ENCODE measurements around the gene MAPK10. TPM values are rescaled to one million over a fixed set of nuclear protein-coding genes. Genes with fewer than 3 reads are reported as not detected.
"Not testable (repeated sequence)": the region's sequence is repeated elsewhere in the genome, so short reads cannot be mapped to it uniquely, and the experiment has no call there.

The MAPK10 gene
- total RNA-seq, 1 donor from 2014 or later: 178 TPM

DNA sequence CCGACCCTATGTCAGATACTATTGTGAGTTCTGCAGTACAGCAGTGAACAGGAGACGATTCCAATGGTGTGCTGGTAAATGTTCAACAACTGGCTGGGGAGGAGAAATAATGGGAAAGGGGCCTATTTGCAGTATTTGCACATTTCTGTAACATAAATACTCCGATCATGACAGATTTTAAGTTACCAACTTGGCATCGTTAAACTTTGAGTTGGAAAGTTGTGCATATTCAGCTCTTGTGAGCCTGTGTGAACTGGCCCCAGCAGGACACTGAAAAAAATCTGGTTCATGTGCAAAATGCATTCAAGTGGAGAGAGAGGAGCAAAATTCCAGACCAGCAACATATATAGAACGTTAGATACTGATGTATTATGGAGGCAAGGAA is 175.0 kb downstream of the MAPK10 start:
- no peak for DNase-seq (ENCODE audit: low spot score)

DNA sequence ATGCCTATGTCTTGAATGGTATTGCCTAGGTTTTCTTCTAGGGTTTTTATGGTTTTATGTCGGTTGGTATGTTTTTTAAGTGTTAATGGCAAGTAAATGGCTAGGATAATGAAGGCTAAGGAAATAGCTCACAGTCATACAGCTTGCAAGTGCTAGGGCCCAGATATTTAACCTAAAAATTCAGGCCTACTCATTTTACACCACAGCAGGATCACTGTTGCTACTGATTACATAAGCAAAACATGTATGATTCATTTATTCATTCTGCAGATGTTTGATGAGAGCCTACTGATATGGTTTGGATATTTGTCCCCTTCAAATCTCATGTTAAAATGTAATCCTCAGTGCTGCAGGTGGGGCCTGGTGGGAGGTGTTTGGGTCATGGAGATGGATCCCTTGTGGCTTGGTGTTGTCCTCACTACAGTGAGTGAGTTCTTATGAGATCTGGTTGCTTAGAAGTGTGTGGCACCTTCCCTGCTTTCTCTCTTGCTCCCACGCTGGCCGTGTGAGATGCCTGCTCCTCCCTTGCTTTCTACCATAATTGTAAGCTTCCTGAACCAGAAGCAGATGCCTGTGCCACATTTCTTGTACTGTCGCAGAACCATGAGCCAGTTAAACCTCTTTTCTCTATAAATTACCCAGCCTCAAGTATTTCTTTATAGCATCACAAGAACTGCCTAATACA is 175.5 kb downstream of the MAPK10 start:
- DNase-seq (ENCODE audit: low spot score): no peak

DNA sequence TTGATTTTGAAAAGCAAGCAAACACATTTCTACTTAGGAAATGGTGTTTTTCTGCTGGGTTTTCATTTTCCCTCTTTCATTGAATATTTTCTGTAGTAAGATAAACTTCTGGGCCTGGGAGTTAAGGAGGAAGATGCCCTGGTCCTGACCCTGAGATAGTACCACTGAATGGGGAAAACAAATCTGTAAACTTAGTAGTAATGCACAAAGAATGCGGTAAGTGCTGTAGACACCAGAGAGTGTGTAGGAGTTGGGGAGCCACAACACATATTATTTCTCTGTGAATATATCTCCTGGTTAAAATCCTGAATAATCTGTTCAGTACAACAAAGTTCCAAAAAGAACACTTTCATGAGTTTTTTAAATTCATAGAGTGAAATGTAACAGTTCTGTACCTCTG is 178.3 kb downstream of the MAPK10 start:
- DNase-seq (ENCODE audit: low spot score): no peak

DNA sequence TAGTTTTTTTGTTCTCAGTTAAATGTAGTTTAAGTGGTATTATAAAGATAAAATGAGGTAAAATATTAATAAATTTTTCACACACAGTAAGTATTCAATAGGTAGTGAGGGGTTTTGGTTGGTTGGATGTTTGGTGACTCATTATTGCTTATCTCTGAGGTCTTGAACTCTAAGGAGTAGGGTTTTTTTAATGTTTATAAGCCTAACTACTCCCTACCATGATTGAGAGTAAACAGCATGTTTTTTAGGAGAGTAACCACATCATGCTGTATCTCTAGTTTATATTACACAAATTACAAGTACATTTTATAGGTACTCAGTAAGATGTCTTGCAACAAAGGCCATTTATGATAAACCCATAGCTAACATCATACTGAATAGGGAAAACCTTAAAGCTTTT is 181.6 kb downstream of the MAPK10 start:
- no peak for DNase-seq (ENCODE audit: low spot score)

DNA sequence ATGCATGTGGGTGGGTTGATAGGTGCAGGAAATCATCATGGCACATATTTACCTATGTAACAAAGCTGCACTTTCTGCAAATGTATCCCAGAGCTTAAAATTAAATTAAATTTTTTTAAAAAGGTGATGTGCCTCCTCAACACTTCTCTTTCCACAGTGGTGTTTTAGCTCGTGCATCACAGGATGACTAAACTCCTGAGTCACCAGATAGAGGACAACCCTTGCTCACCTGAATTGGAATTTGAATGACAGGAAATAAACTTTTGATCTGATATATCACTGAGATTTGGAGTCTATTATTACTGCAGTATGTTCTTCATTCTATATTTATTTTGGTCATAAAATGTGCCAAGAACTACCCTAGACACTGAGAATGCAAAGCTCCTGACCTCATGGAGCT is 185.3 kb downstream of the MAPK10 start:
- DNase-seq (ENCODE audit: low spot score): no peak

DNA sequence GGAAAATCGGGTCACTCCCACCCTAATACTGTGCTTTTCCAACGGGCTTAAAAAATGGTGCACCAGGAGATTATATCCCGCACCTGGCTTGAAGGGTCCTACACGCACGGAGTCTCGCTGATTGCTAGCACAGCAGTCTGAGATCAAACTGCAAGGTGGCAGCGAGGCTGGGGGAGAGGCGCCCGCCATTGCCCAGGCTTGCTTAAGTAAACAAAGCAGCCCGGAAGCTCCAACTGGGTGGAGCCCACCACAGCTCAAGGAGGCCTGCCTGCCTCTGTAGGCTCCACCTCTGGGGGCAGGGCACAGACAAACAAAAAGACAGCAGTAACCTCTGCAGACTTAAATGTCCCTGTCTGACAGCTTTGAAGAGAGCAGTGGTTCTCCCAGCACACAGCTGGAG is 191.5 kb downstream of the MAPK10 start:
- not testable (repeated sequence) for DNase-seq (ENCODE audit: low spot score)

DNA sequence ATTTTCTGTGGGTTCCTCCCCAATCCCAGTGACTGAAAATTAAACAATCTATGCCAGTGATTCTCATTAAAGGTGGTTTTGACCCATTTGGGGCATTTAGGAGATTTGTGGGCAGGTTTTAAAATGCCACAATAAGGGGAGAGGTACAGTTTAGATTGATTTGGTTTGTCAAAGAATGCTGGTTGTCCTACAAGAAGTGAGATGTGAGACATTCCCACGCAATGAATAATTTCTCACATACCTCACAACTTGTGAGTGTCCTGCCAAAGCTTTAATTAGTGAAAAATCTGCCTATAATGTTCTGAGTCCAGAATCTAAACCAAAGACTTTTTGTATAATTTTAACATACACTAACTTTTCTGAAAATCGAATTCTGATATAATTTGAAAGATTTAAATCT is 199.4 kb downstream of the MAPK10 start:
- no peak for DNase-seq (ENCODE audit: low spot score)

DNA sequence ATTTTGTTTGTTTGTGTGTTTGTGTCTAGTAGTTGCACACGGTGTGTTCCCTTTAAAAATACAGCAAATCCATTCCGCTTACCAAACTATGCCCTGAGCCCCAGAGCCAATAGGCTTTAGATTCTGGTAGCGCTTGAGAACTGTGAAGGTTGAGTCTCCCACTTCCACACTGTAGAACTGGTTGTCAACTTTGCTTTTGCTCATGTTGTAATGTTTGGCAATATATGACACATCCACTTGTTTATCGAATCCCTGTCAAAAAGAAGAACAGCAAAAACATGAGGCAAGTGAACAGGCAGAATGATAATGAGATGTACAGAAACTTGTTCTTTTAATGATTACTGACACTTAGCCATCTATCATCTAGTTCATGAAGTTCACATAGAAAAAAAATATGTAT is 200.6 kb downstream of the MAPK10 start:
- no peak for DNase-seq (ENCODE audit: low spot score)

DNA sequence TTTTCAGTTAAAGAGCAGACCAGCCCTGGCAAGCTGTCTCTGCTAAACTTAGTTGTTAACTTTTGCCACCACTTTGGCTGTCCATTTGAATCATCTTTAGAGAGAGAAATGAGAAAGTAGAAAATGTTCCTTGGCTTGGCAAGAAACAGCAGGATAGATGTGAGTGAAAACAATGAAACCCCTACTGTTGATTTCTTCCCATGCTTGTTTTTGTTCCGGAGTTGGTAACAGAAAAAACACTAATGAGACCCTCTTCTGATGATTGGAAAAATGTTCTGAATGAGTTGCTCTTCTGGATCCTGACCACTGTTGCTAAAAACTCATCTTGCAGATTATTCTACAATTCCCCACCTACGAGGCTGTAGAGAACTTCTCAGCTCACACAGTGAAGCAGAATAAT is 203.3 kb downstream of the MAPK10 start:
- no peak for DNase-seq (ENCODE audit: low spot score)

DNA sequence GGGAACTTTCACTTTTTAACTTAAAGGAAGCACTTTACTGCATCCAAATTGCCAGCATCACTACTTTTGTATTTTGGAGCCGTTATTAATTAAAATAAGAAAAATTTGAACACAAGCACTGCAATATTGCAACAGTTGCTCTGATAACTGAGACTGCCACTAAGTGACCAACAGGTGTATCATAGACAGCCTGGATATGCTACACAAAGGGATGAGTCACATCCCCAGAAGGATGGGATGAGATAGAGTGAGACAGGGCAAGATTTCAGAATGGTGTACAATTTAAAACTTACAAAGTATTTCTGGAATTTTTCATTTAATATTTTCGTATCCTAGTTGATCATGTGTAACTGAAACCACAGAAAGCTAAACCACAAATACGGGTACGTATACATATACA is 204.1 kb downstream of the MAPK10 start:
- no peak for DNase-seq (ENCODE audit: low spot score)

DNA sequence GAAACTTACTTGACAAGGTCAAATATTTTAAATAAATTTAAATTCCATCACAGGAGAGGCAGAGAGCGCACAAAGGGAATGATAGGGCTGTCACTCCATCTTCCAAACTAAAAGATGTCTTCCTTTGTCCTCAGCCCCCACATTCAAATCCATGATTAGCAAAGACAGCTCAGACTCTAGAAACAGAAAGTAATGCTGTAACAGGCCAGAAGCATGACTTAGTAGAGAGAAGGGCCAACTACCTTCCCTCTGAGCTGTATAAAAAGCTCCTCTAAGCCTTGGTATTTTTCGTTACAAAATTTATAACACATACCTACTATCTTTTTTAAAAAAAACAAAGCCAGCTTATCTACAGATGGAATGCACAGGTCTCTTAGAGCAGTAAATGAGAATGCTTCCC is 207.4 kb downstream of the MAPK10 start:
- no peak for DNase-seq (ENCODE audit: low spot score)

DNA sequence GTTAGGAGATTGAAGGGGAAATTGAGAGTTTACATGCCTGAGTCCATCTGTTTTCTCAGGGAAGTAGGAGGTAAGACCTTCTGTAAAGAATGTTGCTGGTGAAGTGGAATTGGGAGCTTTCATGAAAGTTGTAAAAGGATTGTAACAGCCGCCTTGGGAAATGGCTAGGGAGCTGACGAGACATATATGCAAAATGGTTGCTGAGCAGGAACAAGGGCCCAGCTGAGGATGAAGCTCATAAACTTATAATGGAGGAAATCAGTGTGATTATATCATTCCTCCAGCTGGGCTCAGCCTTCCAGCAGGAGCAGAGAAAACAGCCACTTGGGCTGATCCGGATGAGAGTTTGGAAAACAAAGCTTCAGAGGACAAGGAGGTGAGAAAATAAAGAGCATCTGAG is 208.7 kb downstream of the MAPK10 start:
- no peak for DNase-seq (ENCODE audit: low spot score)

DNA sequence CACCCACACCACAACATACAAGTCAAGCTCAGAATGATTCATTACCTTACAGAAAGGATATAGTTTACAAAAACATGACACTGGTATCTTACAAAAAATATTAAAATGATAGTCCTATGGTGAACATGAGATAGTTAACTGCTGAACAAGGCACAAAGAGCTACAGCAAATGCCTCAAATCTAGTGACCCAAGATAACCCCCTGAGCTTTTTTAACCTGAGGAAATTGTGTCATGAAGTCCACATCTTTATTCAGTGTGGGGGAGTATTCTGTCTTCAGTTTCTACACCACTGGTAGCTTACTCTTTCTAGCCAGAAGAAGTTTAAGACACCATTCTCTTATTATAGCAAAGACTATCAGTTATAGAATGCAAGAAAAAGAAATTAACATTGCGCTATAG is 218.7 kb downstream of the MAPK10 start:
- no peak for DNase-seq (ENCODE audit: low spot score)

DNA sequence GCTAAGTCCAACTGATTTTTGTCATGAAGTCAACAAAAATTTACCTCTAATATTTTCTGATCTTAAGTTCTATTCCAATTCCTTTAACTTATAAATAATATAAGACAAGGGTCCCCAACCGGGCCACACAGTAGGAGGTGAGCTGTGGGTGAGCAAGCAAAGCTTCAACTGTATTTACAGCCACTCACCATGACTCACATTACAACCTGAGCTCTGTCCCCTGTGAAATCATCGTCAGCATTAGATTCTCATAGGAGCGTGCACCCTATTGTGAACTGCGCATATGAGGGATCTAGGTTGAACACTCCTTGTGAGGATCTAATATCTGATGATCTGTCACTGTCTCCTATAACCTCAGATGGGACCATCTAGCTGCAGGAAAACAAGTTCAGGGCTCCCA is 227.4 kb downstream of the MAPK10 start:
- no peak for DNase-seq (ENCODE audit: low spot score)

DNA sequence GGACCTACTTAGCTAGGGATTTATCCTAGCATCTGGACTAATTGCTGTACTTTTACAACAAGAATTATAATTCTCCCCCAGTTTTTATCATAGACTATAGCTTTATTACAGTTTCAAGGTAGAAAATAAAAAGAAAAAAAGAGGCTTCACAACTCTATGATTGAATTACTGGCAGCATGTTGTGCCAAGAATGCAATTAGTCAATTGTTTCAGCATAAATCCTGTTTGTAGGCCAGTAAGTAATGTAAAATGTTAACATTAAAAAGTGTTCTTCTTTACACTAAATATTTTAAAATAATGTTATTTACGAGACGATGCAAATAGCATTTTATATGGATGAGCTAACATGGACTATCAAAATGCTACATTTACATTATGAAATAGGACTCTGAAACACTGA is 228.4 kb downstream of the MAPK10 start:
- no peak for DNase-seq (ENCODE audit: low spot score)

DNA sequence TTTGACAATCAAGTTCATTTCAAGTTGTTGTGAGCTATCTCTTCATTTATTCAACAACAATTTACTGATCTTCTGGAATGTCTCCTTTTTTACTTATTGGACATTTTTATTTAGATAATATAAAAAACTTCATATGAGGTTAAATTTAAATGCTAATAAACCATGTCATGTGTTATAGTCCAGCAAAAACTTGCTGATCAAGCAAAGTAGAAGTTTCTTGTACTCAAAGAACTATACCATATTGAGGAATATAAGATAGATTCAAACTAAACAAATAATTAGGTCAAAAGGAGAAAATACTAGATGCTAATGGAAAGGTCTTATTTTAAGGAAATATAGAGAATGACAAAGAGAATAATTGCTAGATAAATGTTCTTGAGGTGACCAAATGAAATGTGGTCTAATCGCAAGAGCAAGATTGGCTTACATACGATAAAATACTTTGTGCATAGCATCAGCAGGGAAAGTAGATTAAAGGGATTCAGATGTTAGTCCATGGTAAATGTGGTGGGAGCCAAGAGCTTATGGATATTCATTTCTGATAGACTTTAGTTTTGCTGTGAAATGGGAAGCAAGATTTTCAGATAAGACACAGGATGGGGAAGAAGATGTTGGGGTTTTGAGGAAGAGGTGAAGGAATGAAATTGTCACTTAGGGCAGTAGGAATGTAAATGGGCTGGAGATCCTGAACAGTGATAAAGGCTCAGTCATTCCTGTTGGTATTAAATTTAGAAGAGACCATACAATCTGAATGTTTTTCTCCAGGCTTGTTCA is 229.5 kb downstream of the MAPK10 start:
- DNase-seq (ENCODE audit: low spot score): no peak

DNA sequence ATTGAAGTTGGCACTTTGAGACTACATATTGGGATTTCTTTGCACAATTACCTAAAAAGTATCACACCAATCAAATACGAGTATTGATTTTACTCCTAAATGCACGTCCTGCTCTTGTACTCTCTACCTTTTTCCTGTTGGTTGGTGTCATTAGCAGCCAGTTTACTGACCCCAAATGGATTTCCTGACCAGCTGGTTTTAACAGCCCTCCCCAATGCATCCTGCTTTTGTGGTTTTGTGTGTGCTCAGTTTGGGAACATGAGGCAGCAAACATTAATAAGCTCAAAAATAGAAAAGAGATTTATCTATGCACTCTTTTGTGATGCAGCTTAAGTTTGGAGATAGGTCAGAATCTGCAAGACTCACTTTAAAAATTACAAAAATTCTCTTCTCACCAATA is 230.3 kb downstream of the MAPK10 start:
- no peak for DNase-seq (ENCODE audit: low spot score)

DNA sequence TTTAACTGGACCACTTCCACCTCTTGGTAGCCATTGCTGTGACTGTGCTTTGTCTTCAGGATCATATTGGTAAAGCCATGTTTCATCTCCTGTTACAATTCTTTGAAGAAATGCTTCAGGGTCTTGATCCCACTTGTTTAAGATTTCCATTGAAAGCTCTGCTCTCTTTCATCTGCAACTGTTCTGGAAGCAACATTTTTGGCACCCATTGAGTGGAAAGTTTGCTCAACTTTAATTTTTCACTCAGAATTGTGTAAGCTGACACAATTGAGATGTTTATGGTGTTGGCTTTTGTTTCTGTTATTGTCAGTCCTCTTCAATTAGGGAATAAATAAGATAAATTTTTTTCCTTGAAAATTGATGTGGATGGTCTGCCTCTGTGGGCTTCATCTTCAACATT is 237.4 kb downstream of the MAPK10 start:
- no peak for DNase-seq (ENCODE audit: low spot score)

DNA sequence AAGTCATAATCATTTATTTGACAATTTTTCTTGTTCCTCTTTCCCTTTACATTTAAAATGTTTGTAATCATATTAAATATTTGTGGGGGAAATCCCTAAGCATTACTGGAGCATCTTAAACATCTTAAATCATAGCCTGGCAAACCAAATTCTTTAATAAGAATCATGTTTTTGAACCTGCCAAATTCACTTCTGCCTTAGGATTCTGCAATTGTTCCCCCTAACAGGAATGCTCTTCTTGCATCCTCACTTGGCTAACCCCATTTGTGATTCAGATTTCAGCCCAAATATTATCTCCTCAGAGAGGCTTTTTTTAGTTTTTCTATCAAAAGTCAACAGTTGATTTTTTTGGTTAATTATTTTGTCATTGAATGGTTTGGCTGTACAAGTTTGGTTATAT is 241.1 kb downstream of the MAPK10 start:
- no peak for DNase-seq (ENCODE audit: low spot score)

DNA sequence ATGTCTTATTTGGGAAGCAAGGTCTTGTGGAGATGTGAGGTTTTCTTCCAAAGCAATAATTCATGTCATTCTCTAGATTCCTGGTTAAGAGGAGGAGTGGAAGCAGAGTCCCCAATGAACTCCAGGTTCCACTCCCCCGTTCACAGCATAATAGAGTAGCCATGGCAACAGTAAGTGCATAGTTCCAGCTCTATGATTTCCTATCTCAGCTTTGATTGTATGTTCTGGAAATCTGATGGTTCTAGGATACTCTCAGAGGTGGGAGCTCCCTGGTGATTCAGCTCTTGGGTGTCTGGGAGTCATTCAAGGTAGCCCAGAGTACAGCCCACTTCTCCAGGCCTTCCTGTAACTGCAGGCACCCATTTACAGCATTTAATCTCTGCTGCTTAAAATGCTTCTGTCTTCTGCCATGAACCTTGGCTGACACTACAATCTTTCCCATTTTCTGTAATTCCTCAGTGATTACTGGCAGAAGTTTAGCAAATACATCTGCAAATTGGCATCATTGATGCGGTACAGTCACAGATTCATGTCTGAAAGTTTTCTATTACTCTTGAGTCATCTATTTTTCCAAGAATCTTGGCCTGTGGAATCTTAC is 242.0 kb downstream of the MAPK10 start:
- DNase-seq (ENCODE audit: low spot score): no peak

DNA sequence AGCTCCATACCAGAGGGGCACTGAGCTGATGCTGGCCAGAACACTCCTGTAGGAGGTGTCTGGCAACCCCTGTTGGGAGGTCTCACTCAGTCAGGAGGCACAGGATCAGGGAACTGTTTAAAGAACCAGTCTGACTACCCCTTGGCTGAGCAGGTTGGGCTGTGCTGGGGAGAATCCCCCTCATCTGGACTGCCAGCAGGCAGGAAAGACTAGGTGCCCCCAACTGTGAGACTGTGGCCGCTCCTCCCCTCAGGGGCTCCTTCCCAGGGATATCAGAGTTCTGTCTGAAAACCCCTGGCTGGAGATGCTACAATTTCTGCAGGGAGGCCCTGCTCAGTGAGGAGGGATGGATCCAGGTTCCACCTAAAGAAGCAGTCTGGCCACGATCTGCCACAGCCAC is 245.3 kb downstream of the MAPK10 start:
- DNase-seq (ENCODE audit: low spot score): no peak

DNA sequence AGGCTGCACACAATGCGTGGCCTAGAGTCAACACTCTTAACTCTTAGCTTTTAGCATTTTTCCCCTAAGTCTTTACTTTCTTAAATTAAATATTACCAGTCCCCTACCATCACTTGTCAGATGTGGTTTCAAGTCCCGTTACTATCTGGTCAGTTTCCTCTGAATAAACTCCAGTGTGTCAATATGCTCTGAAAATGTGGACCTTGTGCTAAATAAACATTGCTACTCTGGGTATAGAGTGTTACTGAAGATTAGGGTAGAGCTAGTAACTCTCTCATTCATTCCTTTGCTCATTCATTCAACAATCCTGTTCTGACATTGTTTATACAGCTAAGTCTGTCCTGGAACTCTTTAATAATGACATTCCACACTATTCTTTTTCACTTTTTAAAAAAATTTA is 251.0 kb downstream of the MAPK10 start:
- DNase-seq (ENCODE audit: low spot score): no peak

DNA sequence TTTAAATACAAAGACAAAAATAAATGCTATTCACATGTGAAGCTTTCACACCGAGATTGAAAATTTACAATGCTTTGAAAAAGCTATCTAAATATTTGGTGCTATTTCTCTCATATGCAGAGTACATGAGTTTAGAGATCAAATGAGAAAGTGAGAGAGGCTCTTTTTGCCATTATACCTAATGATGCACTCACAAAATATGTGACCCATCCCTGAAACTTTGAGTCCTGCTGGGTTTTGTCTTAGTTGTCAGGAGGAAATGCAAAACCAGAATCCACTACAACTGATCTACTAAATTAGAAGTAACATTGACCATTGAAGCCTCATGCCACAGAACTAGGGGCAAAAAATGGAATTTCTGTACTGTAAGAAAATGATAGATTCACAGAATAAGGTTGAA is 251.7 kb downstream of the MAPK10 start:
- no peak for DNase-seq (ENCODE audit: low spot score)
